IPS-15b (cell line): Measurements from ENCODE around the gene ZNF32.
A peak's percentile ranks its signal among the peaks of the same experiment; 100 is the strongest.
"Not testable (repeated sequence)": the region's sequence is repeated elsewhere in the genome, so short reads cannot be mapped to it uniquely, and the experiment has no call there.

Experiments used
- H3K27me3 ChIP-seq: one replicate; pipeline ENCODE4 v1.6.1; 2013; ENCODE audit warnings: low read length; ENCODE audit not compliant: control insufficient read depth, insufficient read depth
- H3K36me3 ChIP-seq: one replicate; pipeline ENCODE4 v1.6.1; 2013; ENCODE audit warnings: low read length; ENCODE audit not compliant: control insufficient read depth, insufficient read depth
- H3K4me1 ChIP-seq: one replicate; pipeline ENCODE4 v1.6.1; 2013; ENCODE audit warnings: mild to moderate bottlenecking, low read length; ENCODE audit not compliant: control insufficient read depth, insufficient read depth
- H3K4me3 ChIP-seq: one replicate; pipeline ENCODE4 v1.5.1; 2013; ENCODE audit warnings: low read depth, low read length
- H3K9ac ChIP-seq: one replicate; pipeline ENCODE4 v1.6.1; 2013; ENCODE audit warnings: low read depth, mild to moderate bottlenecking, low read length
- H3K9me3 ChIP-seq: one replicate; pipeline ENCODE4 v1.6.1; 2013; ENCODE audit warnings: mild to moderate bottlenecking, low read length; ENCODE audit not compliant: control insufficient read depth, insufficient read depth

The ZNF32 gene

GRCh38 chr10:43655311-43655710, 6.6 kb upstream of the ZNF32 start:
- H3K36me3 ChIP-seq: no peaks in the 10 kb centered on the region
- H3K9ac ChIP-seq: no peak overlapping the region
- H3K4me1 ChIP-seq: no peaks in the 10 kb centered on the region
- no peak overlapping the region for H3K4me3 ChIP-seq
- peaks cover 10% of the 10 kb centered on the region for H3K27me3 ChIP-seq
- no peaks in the 10 kb centered on the region for H3K9me3 ChIP-seq

DNA sequence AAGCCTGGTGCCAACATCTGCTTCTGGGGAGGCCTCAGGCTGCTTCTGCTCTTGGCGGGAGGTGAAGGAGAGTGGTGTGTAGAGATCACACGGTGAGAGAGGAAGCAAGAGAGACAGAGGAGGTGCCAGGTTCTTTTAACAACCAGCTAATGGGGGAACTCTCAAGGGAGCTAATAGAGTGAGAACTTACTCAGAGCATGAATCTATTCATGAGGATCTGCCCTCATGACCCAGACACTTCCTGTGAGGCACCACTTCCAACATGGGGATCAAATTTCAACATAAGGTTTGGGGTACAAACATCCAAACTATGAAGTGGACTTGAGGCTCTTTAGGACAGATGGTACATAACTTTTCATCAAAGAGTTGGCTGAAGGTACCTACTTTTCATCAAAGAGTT, 5.1 kb upstream of the ZNF32 start:
- H3K9me3 ChIP-seq: no peaks in the 10 kb centered on the region
- H3K4me3 ChIP-seq: no peak overlapping the region
- H3K9ac ChIP-seq: no peak overlapping the region
- peaks cover 25% of the 10 kb centered on the region for H3K27me3 ChIP-seq
- no peaks in the 10 kb centered on the region for H3K4me1 ChIP-seq
- no peaks in the 10 kb centered on the region for H3K36me3 ChIP-seq

DNA sequence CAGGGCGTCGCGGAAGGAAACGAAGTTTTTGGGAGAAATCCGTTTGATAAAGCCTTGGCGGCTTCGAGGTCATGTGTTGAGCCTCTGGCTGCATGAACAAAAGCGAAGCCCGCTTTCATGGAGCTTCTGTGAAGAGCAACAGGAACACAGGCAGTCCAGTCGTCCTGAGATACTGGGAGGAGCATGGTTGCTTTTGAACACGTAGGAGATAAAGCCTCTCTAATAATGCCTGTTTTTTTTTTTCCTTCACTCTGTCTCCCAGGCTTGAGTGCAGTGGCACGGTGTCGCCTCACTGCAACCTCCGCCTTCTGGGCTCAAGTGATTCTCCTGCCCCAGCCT, 473 bp upstream of the ZNF32 start:
- H3K4me1 ChIP-seq: no peaks in the 10 kb centered on the region
- H3K4me3 ChIP-seq: peak overlapping the region; percentile 80
- peaks cover 7% of the 10 kb centered on the region for H3K36me3 ChIP-seq
- H3K9me3 ChIP-seq: peaks cover 12% of the 10 kb centered on the region
- H3K27me3 ChIP-seq: peaks cover 33% of the 10 kb centered on the region
- peak overlapping the region; percentile 77 for H3K9ac ChIP-seq

- H3K9me3 ChIP-seq: peaks cover 16% of the 10 kb centered on the region
- H3K36me3 ChIP-seq: peaks cover 10% of the 10 kb centered on the region
- peaks cover 33% of the 10 kb centered on the region for H3K27me3 ChIP-seq
- peak overlapping the region; percentile 80 for H3K9ac ChIP-seq
- H3K4me3 ChIP-seq: peak overlapping the region; percentile 80
- no peaks in the 10 kb centered on the region for H3K4me1 ChIP-seq
Measured at GRCh38 chr10:43648095-43648397, 635 bp downstream of the ZNF32 start.

DNA sequence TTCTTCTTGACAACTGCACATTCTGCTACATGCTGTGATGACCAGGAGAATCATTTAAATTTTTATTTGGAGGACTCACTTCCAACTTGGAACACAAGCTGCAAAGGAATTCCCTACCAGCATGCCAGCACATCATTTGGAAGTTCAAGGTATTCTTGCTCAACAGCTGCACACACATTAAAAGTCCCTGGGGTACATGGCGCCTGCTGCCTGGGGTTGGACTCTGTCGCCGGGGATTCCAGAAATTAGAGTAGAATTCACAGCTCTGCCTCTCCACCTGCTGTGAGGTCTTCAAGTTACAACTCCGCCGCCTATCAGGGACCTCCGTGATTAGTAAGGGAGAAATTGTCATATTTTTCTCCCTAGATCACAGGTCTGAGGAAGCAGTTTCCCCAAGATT, 1.1 kb downstream of the ZNF32 start:
- H3K4me1 ChIP-seq: no peaks in the 10 kb centered on the region
- H3K4me3 ChIP-seq: peak overlapping the region; percentile 80
- peaks cover 10% of the 10 kb centered on the region for H3K36me3 ChIP-seq
- H3K9me3 ChIP-seq: peaks cover 16% of the 10 kb centered on the region
- peaks cover 33% of the 10 kb centered on the region for H3K27me3 ChIP-seq
- H3K9ac ChIP-seq: no peak overlapping the region

- Histone ChIP-seq H3K36me3 (peaks cover 10% of the 10 kb centered on the region), H3K9me3 (peaks cover 16% of the 10 kb centered on the region), H3K27me3 (peaks cover 28% of the 10 kb centered on the region), H3K4me3 (no peak overlapping the region), H3K9ac (no peak overlapping the region), H3K4me1 (no peaks in the 10 kb centered on the region)
Measured at GRCh38 chr10:43645866-43646265, 2.8 kb downstream of the ZNF32 start.

DNA sequence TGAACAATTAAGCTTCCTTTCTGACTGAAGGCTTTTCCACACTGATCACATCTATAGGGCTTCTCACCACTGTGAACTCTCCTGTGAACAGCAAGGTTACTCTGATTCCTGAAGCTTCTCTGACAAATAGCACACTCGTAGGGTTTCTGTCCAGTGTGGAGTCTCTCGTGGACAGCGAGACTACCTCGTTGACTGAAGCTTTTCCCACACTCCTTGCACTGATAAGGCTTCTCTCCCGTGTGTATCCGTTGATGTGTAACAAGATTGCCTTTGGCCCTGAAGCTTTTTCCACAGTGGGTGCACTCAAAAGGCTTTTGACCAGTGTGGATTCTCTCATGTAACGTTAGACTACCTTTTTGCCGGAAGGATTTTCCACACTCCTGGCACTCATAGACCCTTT, 4.4 kb downstream of the ZNF32 start:
- H3K36me3 ChIP-seq: peaks cover 10% of the 10 kb centered on the region
- H3K9me3 ChIP-seq: peaks cover 16% of the 10 kb centered on the region
- H3K4me3 ChIP-seq: no peak overlapping the region

GRCh38 chr10:43640603-43641002, 8.1 kb downstream of the ZNF32 start:
- H3K9ac ChIP-seq: no peak overlapping the region
- H3K27me3 ChIP-seq: no peaks in the 10 kb centered on the region
- H3K9me3 ChIP-seq: peaks cover 18% of the 10 kb centered on the region

More for the DNA sequence above, 4.4 kb downstream of the ZNF32 start:
- Histone ChIP-seq H3K4me1 (no peaks in the 10 kb centered on the region), H3K9ac (no peak overlapping the region), H3K27me3 (peaks cover 12% of the 10 kb centered on the region)

DNA sequence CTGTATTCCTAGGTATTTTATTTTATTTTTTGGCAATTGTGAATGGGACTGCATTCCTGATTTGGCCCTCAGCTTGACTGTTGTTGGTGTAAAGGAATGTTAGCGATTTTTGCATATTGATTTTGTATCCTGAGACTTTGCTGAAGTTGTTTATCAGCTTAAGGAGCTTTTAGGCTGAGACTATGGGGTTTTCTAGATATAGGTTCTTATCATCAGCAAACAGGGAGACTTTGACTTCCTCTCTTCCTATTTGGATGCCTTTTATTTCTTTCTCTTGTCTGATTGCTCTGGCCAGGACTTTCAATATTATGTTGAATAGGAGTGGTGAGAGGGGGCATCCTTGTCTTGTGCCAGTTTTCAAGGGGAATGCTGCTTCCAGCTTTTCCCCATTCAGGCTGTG, 12.9 kb downstream of the ZNF32 start:
- not testable (repeated sequence) for H3K27me3 ChIP-seq, H3K9me3 ChIP-seq, H3K9ac ChIP-seq, H3K4me1 ChIP-seq, H3K36me3 ChIP-seq, H3K4me3 ChIP-seq

More at GRCh38 chr10:43640603-43641002, 8.1 kb downstream of the ZNF32 start:
- no peak overlapping the region for H3K4me3 ChIP-seq
- no peaks in the 10 kb centered on the region for H3K4me1 ChIP-seq
- H3K36me3 ChIP-seq: peaks cover 10% of the 10 kb centered on the region

- H3K9me3 ChIP-seq: no peaks in the 10 kb centered on the region
- no peak overlapping the region for H3K4me3 ChIP-seq
- no peak overlapping the region for H3K9ac ChIP-seq
- no peaks in the 10 kb centered on the region for H3K36me3 ChIP-seq
- no peaks in the 10 kb centered on the region for H3K4me1 ChIP-seq
- H3K27me3 ChIP-seq: no peaks in the 10 kb centered on the region
Measured at GRCh38 chr10:43628956-43629355, 19.7 kb downstream of the ZNF32 start.

DNA sequence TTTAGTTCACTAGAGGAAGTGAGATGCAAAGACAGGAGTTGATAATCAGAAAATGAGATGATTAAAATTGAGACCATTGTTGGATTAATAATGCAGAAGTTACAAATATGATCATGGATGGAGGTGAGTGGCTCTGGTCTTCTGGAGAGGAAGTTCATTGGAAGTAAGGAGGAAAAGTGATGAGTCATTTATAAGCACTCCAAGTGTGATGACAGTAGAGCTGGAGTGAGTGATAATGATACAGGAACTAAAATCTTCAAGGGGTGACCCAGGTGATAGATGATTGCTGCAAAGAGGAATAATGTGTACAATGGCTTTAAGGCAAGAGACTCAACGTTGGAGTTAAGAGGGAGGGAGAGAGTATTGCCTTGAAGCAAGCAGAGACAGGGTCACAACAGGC, 20.7 kb downstream of the ZNF32 start:
- Histone ChIP-seq H3K4me1 (no peaks in the 10 kb centered on the region), H3K9ac (no peak overlapping the region), H3K36me3 (no peaks in the 10 kb centered on the region), H3K9me3 (no peaks in the 10 kb centered on the region), H3K27me3 (no peaks in the 10 kb centered on the region), H3K4me3 (no peak overlapping the region)

GRCh38 chr10:43623351-43623750, 25.3 kb downstream of the ZNF32 start:
- Histone ChIP-seq H3K27me3 (no peaks in the 10 kb centered on the region), H3K9ac (no peak overlapping the region), H3K9me3 (no peaks in the 10 kb centered on the region)

GRCh38 chr10:43622038-43622437, 26.6 kb downstream of the ZNF32 start:
- H3K4me1 ChIP-seq: no peaks in the 10 kb centered on the region
- no peak overlapping the region for H3K4me3 ChIP-seq
- no peak overlapping the region for H3K9ac ChIP-seq
- no peaks in the 10 kb centered on the region for H3K27me3 ChIP-seq
- no peaks in the 10 kb centered on the region for H3K36me3 ChIP-seq
- H3K9me3 ChIP-seq: peaks cover under 1% of the 10 kb centered on the region

More at GRCh38 chr10:43623351-43623750, 25.3 kb downstream of the ZNF32 start:
- Histone ChIP-seq H3K36me3 (no peaks in the 10 kb centered on the region), H3K4me1 (no peaks in the 10 kb centered on the region), H3K4me3 (no peak overlapping the region)
